ENCODE measurements around the gene CDH4.

DNA sequence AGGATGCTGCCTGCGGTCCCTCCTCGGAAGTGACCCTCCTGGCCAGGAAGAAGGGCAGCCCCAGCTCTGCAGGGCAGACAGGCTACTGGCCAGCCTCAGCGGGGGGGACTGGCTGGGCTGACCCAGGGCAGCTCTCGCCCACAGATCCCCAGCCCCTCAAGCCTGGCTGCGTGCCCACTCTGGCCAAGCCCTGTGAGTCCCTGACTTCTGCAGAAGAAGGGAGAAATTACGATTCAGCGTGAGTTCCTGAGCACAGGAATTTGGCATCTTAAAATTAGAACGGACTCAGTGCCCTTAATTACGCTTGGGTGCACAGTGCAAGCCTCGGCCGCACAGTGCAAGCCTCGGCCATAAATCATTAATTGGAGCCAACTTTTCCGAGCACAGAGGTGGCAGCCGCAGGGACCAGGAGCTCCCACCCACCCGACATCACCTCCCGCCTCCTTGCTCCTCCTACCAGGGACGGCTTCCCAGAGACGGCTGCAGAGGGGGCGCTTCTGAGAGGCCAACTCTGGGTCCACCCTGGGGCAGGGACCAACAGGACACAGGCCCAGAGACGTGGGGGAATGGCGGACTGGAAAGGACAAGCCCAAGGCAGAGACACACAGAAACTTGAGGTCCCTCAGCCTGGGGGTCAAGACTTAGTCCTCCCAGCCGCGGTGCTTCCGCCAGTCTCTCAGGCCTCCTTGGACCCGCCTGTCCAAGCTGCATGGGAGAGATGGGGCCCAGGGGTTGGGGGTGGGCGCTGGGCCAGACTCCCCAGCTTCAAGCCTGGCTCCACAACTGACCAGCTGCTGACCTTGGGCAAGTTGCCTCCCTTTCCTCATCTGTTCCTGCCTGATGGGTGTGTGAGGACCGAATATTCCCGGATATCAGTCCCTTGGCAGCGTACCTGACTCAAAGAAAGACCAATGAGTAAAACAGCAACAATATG, 648.2 kb downstream of the CDH4 start:
- TF ChIP-seq, protein P1, sequence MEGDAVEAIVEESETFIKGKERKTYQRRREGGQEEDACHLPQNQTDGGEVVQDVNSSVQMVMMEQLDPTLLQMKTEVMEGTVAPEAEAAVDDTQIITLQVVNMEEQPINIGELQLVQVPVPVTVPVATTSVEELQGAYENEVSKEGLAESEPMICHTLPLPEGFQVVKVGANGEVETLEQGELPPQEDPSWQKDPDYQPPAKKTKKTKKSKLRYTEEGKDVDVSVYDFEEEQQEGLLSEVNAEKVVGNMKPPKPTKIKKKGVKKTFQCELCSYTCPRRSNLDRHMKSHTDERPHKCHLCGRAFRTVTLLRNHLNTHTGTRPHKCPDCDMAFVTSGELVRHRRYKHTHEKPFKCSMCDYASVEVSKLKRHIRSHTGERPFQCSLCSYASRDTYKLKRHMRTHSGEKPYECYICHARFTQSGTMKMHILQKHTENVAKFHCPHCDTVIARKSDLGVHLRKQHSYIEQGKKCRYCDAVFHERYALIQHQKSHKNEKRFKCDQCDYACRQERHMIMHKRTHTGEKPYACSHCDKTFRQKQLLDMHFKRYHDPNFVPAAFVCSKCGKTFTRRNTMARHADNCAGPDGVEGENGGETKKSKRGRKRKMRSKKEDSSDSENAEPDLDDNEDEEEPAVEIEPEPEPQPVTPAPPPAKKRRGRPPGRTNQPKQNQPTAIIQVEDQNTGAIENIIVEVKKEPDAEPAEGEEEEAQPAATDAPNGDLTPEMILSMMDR (IDR thresholded peaks at IDR 0.05): no peak
- TF ChIP-seq ZFX (IDR thresholded peaks at IDR 0.05; ENCODE audit: borderline replicate concordance): no peak
